Progenitor cell of endocrine pancreas (in vitro differentiated cells): ENCODE data around the gene NOC4L. TPM values are rescaled to one million over a fixed set of nuclear protein-coding genes. Genes with fewer than 3 reads are reported as not detected.

Source experiments
- DNase-seq: peaks from one replicate; pipeline ENCODE4 v3.0.0; 2021; ENCODE audit warnings: low spot score; ENCODE audit not compliant: unreplicated experiment
- H3K27ac Mint-ChIP-seq: 2 replicates; pipeline ENCODE4 v1.8.0; 2021; ENCODE audit warnings: mild to moderate bottlenecking, moderate library complexity, mixed read lengths
- H3K27me3 Mint-ChIP-seq: 2 replicates; pipeline ENCODE4 v1.8.0; 2021; ENCODE audit warnings: mixed read lengths
- H3K36me3 Mint-ChIP-seq: 2 replicates; pipeline ENCODE4 v1.8.0; 2022; ENCODE audit warnings: mixed read lengths; ENCODE audit not compliant: insufficient read depth
- H3K4me1 Mint-ChIP-seq: 2 replicates; pipeline ENCODE4 v1.8.0; 2021; ENCODE audit warnings: low read depth, mixed read lengths
- H3K4me3 Mint-ChIP-seq: 2 replicates; pipeline ENCODE4 v1.8.0; 2021; ENCODE audit warnings: low read depth, mild to moderate bottlenecking, moderate library complexity, mixed read lengths
- H3K9me3 Mint-ChIP-seq: 2 replicates; pipeline ENCODE4 v1.8.0; 2021; ENCODE audit warnings: low read depth, mixed read lengths
- total RNA-seq: library from RNA; stranded (reverse); gene quantifications from 2 replicates; pipeline ENCODE4 v1.2.1, GENCODE V29; 2021
- TF ChIP-seq, protein P1 (sequence below): fragments of 200-600 bp; sonication (generic); IDR thresholded peaks from one replicate; pipeline ENCODE4 v1.5.0; 2021; ENCODE audit warnings: antibody characterized with exemption, mild to moderate bottlenecking; ENCODE audit not compliant: unreplicated experiment

The NOC4L gene
- total RNA-seq, 1 donor from 2014 or later: 27.0 TPM

DNA sequence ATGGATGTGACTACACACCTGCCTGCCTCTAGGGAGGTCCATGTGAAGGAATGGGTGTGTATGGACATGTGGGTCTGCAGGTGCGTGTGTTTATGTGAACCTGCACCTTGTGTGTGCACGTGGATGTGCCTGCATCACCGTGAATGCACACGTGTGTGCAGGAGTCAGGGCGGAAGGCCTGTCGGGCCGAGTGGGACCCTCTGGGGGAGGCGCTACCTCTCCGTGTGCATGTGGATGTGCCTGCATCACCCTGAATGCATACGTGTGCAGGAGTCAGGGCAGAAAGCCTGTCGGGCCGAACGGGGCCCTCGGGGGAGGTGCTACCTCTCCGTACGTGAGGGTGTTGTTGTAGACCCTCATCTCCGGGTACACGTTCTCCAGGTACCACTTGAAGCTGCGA is 56.5 kb downstream of the NOC4L start:
- TF ChIP-seq, protein P1, sequence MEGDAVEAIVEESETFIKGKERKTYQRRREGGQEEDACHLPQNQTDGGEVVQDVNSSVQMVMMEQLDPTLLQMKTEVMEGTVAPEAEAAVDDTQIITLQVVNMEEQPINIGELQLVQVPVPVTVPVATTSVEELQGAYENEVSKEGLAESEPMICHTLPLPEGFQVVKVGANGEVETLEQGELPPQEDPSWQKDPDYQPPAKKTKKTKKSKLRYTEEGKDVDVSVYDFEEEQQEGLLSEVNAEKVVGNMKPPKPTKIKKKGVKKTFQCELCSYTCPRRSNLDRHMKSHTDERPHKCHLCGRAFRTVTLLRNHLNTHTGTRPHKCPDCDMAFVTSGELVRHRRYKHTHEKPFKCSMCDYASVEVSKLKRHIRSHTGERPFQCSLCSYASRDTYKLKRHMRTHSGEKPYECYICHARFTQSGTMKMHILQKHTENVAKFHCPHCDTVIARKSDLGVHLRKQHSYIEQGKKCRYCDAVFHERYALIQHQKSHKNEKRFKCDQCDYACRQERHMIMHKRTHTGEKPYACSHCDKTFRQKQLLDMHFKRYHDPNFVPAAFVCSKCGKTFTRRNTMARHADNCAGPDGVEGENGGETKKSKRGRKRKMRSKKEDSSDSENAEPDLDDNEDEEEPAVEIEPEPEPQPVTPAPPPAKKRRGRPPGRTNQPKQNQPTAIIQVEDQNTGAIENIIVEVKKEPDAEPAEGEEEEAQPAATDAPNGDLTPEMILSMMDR: no peak
- Mint-ChIP-seq H3K4me1 (no peaks in the 10 kb centered on the region), H3K9me3 (no peaks in the 10 kb centered on the region), H3K4me3 (no peak overlapping the region), H3K36me3 (no peaks in the 10 kb centered on the region), H3K27ac (no peak overlapping the region), H3K27me3 (peaks cover 42% of the 10 kb centered on the region)
- no peak for DNase-seq

DNA sequence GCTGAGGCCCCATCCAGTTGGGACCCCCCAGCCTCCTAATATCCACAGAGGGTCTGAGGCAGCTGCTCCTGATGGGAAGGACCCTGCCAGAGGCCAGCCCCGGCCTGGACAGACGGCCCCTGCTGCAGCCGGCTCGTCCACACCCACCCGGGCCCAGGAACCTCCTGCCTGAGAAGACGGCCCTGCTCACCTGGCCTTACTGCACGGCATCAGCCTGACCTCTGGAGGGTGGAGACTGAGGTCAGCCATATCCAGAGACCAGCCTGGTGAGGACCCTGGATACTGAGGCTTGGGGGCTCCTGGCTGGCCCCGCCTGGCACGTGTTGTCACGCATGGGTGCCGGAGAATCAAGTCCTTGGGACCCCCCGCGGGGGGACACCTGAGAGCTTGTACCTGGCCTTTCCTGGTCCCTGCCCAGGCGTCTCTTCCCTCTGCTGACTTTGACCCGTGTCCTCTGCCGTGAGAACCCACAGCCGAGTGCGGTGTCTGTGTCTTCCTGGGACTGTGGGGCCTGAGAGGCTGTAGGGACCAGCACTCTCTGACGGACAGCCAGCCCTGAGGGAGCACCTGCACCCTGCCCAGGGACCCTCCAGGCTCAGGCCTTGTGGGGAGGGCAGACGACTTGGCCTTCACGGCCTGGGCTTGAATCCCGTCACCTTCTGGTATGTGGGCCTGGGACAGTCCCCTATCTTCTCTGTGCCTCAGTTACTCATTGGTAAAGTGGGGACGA is 57.3 kb downstream of the NOC4L start:
- TF ChIP-seq, protein P1: no peak
- DNase-seq: no peak
- H3K4me3 Mint-ChIP-seq: no peak overlapping the region
- H3K27me3 Mint-ChIP-seq: peaks cover 38% of the 10 kb centered on the region
- no peaks in the 10 kb centered on the region for H3K36me3 Mint-ChIP-seq
- H3K4me1 Mint-ChIP-seq: no peaks in the 10 kb centered on the region
- no peaks in the 10 kb centered on the region for H3K9me3 Mint-ChIP-seq
- H3K27ac Mint-ChIP-seq: no peak overlapping the region

Other genes with a start within 250 kb of the NOC4L start
- 111 and 122 TPM in 2 replicates for gene ULK1, start 249.8 kb upstream of the NOC4L start, total RNA-seq
- gene PUS1, start 215.2 kb upstream of the NOC4L start, total RNA-seq: 38.5 and 40.4 TPM in 2 replicates
- gene EP400, start 194.5 kb upstream of the NOC4L start, total RNA-seq: 63.0 and 66.6 TPM in 2 replicates
- 28.1 and 29.4 TPM in 2 replicates for gene DDX51, start 138 bp upstream of the NOC4L start, total RNA-seq
- 0.24 and 0.36 TPM in 2 replicates for gene GALNT9, start 185.1 kb downstream of the NOC4L start, total RNA-seq